UCSD-AML1 (cell line): ENCODE data around the gene GH1.

ENCODE experiments used
- DNase-seq: peaks from one replicate; lab custom pipeline; 2025; ENCODE audit not compliant: unreplicated experiment; lab: John Stamatoyannopoulos, UW

GH1 gene

DNA sequence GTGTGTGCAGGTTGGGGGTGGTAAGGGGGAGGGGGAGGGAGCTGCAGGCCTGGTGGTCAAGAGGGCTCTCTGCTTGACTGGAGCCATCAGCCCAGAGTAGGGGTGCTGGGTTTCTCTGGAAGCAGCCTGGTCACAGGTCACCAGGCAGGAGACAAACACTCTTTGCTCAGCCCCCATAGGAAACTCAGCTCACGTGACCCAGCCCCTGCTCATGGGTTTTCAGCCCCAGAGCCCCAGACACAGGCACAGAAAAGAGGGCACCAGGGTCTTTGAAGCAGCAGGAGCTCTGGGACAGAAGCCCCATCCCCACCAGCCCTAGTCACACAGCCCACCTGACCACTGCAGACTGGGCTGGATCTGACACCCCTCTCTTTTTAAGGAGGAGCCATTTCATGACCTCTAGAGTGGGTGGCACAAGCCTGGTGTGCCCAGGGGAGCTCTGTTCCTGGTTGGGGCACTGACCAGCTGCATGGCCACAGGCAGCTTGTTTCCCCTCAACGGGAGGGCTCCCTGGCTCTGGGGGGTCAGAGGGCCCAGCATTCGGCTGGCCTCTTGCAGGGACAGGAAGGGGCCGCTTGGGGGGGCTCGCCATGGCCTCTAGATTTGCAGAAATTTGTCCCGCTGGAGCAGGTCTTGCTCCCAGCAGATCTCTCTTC, 27.3 kb upstream of the GH1 start:
- peak; percentile 60 for DNase-seq

DNA sequence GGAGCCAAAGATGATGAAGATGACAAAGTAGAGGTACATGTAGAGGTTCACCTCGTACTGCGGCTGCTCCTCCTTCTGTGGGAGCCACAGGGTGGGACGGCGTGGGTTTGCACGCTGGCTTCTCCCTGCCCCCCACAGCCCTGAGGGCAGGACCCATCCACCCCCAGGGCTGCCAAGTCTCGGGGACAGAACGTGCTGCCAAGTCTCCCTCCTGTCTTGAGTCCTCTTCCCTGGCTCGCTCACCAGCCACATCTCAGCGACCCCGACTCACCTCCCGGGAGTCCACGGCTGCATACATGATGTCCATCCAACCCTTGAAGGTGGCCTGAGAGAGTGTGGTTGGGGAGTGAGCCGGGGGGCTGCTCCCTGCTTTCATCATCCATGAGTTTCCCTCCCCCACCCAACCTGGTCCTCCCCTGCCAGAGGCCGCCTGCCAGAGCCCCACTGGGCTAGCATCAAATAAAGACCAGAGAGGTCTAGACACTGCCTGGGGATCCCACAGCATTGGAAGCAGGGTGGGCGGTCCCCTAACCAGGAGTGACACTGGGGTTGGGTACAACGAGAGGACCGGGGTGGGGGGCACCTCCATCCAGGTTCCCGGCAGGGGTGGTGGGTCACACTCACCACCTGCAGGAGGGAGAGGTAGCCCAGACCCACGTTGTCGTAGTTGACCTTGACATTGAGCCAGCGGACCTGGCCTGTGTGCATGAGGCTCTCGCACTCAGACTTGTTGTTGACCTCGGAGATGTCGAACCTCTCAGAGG, 26.3 kb upstream of the GH1 start:
- no peak for DNase-seq

DNA sequence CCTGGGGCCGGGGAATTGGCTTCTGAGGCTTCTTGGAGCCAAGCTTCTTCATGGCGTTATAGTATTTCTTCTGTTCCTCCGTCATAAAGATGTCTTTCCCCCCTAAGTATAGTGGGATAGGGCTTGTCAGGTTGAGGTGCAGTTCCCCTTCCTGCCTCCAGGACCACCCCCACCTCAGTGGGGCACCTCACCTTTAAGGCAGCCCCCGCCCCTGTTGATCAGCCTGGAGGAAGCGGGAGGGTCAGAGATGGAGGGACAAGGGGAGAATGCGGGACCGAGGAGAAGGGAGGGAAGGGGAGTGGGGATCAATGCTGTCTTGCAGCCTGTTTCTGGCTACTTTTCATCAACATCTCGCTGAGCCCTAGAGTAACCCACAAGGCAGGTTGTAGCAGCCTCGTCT, 25.1 kb upstream of the GH1 start:
- DNase-seq: no peak

DNA sequence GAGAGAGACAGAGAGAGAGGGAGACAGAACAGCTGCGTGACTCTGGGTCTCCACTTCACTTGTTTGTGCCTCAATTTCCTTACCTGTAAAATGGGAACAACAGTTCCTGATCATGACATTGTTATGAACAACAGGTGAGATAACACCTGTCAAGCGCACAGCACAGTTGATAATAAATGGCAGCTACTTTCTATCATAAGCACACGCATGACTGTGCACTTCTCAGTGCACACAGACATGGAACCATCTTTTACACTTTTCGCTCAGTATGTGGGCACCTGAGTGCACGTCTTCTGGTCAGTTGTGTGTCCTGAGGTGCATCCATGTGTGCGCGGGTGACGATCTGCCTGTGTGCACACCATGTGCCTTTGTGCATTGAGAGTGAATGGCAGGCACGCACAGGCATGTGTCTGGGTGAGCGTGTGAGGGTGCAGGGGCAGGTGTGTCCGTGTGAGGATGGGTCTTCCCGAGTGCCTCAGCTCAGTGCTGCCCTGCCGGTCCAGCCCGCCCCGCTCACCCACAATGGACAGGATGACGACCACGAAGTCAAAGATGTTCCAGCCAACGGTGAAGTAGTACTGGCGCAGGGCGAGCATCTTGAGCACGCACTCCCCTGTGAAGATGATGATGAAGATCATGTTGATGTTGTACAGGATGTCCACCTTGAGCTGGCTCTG, 23.8 kb upstream of the GH1 start:
- no peak for DNase-seq

DNA sequence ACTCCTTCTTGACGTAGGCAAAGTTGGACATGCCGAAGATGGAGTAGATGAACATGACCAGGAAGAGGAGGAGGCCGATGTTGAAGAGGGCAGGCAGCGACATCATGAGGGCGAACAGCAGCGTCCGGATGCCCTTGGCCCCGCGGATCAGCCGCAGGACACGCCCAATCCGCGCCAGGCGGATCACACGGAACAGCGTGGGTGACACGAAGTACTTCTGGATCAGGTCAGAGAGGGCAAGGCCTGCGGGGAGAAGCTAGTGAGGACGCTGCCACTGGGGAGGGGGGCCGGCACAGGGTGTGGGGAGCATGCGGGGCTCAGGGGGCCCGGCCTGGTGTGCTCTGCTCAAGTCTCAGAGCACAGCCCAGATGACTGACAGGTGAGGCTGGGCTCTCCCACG, 23.1 kb upstream of the GH1 start:
- DNase-seq: no peak

DNA sequence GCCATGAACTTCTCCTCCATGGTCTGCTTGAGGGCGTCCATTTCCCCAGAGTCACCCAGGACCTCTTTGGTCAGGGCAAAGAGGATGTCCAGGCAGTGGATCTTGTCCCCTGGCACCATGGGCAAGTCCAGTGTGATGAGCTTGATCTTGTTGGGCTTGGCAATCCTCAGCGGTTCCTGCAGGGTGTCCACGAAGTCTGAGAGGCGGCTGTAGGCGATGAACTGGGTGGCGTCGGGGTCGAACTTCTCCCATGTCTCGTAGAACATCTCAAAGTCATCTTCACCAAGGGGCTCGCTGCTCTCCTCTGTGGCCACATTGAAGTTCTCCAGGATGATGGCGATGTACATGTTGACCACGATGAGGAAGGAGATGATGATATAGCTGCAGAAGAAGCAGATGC, 22.5 kb upstream of the GH1 start:
- no peak for DNase-seq

DNA sequence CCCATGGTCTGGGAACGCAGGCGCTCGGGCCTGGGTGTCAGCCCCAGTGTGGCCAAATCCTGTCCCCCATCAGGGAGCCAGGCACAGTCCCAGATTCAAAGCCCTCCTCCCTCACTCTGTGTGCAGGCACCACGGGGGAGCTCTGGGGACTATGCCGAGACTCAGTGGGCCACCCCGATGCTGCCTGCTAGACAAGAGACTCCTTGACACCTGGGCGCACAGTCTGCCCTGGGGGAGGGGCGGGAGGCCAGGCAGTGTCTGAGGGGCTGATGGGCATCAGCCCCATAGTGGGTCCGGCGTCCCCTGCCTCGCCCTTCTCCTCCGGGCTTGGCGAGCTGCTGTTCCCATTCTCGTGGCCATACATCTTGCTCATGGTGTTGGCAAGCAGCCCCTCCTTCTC, 21.9 kb upstream of the GH1 start:
- DNase-seq: no peak

DNA sequence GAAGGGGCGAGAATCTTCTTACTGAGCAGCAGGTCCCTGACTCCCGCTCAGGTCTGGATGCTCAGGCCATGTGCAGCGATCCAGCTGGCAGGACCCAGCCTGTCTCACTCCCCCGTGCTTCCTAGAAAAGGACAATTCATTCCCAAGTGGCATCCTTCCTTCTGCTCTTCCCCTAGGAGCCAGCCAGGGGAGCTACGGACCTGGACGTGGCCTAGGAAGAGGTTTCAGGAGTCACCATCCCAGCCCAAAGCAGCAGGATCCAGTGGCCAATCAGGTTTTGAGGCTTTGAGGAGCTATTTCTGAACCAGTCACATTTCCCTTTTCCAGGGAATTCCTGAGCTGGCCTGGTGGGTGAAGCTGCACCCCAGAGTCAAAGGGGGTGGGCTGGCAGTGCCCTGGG, 21.2 kb upstream of the GH1 start:
- no peak for DNase-seq

DNA sequence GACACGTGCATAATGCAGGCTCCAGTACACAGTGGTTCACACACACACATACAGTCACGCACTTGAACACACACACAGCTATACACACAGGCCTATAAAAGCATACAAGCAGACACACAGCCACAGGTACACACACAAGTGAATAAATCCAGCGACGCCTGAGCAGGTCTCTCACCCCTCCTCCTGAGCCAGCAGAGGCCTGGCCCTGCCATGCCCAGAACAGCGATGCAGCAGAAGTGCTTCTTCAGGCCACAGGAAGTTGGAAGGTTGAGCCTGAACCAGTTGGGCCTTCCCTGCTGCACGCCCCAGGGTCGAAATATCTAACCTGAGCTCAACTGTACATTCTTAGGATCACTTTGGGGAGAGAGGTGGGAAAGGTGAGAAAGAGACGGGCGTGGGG, 20.8 kb upstream of the GH1 start:
- DNase-seq: no peak

DNA sequence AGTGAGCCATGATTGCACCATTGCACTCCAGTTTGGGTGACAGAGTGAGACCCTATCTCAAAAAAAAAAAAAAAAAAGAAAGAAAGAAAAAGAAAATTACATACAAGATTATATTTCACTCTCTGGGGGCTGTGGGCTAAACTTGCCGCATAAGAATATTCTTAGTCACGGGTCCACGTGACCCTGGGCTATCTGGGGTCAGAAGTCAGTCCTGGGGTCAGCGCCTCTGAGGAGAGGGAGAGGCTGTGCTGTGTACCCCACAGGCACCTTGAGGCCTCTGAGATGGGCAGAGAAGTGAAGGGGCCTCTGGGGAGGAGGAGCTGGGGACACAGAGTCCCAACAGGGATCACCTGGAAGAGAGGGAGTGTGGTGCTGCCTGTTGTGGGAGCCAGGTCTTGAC, 19.3 kb upstream of the GH1 start:
- DNase-seq: no peak

DNA sequence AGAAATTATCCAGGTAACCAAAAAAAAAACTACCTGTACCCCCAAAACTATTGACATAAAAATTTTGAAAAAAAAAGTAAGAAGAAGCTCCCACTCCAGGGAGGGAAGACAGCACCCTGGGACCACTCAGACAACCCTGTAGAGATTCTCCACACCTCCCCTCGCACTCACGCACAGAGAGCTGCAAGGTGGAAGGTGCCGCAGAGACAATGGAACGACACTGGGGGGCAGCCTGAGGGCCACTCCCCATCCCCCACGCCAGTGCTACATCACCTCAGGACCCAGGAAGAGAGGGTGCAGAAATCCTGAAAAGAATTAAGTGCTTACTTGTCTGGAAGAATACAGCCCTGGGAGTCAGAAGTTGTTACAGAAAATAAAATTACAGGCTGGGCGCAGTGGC, 18.7 kb upstream of the GH1 start:
- DNase-seq: no peak

DNA sequence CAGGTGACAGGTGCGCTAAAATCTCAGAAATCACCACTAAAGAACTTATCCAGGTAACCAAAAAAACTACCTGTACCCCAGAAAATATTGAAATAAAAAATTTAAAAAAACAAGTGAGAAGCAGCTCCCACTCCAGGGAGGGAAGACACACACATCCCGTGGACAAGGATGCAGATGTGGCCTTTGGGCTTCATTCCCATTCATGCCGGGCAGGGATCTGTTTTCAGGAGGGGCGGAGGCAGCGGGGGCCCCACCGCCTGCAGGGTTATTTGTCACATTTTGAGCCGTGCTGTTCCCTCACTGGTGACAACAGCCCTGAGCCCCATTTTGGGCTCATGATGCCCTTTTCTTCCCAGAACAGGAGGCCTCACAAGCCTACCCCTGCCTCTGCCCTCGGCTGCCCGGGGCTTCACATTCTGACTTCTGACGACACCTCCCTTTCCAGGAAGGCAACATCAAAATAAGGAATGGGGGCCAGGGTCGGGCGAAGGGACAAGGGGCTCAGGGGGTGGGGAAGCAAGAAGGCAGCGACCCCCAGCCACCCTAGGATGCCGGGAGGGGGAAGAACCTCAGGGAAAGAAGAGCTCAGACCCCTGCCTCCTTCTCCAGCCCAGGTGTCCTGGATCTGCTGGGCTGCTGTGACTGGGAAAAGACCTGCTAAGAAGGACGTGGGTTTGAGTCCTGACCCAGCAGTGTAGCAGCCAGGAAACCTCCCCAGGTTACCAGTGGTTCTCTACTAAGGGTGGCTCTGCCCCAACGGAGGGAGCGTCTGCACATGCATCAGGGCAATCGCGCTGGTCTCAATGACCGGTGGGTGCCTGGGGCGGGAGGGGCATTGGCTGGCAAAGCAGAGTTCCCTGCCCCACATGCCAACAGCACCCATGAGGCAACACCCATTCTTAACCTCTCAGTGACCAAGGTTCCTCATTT, 15.8 kb upstream of the GH1 start:
- DNase-seq: no peak

DNA sequence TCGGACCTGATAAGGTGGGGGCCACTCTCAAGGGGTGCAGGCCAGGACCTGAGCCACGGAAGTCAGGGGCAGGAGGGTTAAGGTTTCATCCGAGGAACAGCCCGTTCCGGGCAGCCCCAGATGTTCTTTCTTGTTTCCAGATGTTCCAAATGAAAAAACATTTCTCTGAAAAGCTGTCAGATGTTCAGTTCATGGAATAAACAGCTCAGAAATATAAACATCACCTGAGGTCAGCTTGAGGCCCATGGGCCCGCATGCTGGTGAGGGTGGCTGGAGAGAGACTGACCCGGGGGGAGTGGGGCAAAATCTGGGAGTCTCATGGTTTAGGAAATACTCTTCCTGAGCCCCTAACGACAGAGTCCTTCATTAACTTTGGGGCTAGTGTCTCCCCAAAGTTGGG, 15.0 kb upstream of the GH1 start:
- no peak for DNase-seq

DNA sequence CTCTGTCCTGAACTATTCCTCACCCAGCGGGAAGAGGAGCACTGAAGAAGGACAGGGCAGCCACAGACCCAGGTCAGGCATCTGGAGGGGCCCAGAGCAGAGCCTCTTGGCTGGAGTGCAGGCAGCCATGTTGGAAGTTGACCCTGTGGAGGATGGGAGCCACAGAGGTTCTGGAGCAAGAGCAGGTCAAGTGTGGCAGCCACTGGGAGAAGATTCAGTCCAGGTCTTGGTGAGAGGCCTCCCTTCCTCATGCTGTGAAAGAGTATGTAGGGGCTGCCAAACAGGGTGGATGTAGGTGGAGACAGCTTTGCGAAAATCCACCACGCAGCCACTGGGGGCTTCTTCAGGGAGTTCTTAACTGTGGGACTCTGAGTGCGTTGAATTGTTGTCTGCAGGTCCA, 14.1 kb upstream of the GH1 start:
- DNase-seq: no peak

DNA sequence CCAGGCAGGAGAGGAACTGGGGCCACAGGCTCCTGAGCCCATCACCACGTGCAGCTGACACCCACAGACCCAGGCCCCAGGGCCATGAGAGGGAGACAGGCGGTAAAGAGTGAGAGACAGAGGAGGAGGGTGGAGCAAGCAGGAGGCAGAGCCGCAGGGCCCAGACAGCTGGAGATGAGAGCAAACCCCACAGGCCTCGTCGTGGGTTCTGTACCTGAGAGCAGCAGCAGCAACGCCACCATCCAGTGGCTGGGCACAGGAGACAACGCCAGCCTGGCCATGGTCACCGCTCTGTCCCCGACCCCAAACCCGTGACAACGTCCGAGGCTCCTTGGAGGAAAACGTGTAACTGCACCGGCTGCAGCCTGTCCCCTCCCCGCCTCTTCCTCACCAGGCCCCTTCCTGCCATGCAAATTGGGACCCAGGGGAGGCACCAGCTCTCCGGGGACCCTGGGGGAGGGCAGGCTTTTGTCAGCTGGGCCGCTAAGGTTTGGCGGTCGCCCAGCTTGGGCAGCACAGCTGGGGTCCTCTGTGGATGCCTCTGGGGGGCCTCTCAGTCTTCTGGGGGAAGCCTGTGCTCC, 13.4 kb upstream of the GH1 start, which contains the start of gene CD79B:
CD79B (minus strand) TSS at position 351 of the 581 bp plus-strand sequence; CDS start at position 281, 70 bp downstream.
- peak; percentile 58 for DNase-seq

DNA sequence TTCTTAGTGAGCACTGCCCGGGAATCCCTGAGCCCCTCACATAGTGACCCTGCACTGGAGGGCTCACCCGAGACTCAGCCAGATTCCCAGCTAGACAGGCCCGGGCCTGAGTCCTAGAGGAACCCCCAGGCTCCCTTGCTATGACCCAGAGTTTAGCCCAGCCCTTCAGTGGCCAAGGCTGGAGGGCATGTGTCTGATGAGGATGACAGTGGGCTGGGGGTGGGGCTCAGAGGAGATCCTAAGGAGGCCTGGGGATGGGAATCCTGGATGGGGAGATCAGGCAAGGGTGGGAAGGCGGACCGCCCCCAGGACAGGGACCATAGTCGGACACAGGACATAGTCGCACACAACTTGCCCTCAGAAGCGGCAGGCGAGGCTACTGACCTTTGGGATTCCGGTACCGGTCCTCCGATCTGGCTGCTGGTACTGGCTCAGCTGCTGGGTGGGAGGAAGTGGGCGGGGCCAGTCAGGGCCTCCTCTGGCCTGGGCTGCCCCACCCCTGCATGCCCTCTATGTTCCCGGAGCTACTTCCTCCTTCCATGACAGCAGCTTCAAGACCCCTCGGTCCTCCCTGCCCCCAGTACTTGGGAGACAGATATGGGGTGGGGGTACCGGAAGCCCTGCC, 12.4 kb upstream of the GH1 start:
- peak; percentile 75 for DNase-seq

DNA sequence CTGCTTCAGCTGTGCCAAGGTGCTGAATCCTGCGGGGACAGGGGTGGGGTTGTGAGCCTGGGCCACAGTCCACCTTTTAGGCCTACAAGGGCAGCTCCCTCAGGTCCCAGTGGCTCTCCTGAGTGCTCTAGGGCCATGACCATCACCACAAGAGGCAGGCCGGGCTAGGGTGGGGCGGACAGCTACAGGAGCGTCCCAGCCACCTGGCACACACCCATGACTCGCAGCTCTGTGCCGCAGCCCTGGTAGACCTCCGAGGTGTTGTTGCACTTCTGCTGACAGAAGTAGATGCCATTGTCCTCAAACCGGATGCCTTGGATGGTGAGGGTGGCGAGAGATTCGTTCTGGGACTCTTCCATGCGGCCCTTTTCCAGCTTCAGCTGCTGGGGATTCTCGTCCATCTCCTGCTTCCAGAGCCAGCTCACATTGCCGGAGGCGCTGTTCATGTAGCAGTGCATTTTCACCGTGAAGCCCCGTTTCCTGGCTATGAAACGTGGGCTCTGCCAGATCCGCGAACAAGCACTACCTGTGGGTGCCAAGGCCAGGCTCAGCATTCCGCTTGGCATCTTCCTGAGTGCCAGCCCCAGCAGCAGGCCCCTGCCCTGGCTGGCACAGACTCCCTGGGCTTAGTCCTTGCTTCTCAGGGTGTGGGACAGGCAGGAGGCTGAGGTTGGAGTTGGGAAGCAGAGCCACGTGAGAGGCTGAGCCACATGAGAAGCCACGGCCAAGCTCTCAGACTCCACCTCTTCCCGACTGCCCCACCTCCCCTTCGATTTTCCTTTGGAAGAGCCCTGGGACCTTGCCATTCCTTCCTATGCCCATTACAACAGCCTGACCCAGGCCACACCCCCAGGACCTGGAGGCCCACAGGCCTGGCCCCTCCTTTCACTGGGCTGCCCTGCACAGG, 11.5 kb upstream of the GH1 start:
- no peak for DNase-seq

DNA sequence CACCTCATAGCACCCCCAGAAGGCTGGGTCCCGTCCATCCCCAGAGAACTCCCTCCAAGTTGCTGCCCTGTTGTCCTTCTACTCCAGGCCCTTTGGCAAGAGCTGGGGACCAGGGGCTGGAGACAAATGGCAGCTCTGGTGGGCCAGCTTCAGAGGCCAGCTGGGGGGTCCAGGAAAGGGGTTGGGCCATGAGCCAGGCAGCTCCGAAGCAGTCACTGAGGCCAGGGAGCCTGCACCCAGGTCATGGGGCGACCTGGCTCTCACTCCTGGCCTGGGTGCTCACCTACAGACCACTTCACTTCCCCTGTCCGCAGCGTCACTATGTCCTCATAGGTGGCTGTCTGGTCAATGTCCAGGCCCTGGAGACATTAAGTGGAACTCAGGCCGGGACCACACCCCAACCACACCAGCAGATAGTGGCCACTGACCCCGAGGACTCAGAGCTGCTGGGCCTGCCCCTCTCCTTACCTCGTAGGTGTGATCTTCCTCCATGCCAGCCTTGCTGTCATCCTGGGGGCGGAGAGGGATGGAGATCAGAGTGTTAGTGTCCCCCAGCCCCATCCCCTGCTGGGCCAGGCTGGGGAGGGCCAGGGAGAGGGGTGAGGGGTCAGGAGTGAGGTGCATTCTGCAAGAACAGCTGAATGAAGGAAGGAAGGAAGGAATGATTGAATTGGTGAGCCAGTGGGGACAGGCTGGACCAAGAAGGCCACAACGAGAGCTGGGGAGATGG, 10.5 kb upstream of the GH1 start:
- DNase-seq: no peak
